GM21529 (cell line): ENCODE results near the gene TRAM2.
A peak's percentile ranks its signal among the peaks of the same experiment; 100 is the strongest.

Experiments
- ATAC-seq: cut with Tn5 transposase; IDR thresholded peaks from one replicate; pipeline ENCODE4 v1.9.1; 2021; ENCODE audit not compliant: unreplicated experiment

Gene TRAM2

DNA sequence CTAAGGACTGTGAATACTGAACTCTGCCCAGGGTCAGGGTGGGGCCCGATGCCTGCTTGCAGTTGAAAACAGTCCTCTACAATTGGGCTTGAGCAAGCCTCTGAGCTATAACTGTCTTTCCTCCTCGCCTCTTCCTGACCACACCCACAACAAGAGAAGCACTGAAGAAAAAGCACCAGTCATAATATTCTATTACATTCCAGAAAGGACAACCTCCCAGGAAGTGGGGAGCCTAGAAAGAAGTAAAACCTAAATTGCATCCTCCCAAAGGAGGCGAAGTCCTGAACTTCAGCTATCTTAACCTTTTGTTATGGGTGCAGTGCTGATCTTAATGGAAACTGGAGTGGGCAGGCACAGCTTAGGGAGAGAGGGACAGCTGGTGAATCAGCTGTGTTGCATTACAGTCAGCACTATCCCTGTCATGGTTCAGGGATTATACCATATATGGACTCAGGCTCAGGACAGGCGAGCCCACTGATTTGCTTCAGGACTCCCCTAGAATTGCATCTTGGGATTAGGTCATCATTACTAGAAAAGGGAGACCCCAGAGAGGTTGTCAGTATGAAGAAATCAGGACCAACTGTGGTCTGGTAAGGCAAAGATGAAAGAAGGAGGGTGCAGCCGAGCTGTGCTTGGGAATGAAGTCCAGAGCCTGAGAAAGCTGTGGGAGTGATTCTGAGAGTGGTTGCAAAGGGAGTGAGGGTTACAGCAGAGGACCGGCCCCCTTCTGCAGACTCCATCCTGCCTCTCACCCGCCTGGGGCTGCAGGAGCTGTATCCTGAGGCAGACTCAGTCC is 18.3 kb upstream of the TRAM2 start:
- peak; percentile 80 for ATAC-seq

DNA sequence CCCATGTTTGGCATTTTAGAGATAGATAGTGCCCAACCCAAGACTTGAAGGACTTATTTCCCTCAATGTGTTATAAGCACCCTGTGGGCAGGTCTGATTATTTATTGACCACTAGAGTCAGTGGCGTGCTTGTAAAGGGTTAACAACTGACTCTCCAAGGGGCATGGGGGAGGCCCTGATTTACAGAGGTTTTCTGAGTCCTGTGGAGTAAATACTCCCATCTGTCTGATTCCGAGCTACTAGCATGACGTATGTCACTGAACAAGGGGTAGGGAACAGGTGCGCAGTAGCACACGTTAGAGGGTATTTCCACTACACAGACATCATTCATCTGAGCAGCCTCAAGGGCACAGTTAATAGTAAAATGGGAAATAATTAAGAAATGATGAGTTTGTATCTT is 17.4 kb upstream of the TRAM2 start:
- no peak for ATAC-seq

DNA sequence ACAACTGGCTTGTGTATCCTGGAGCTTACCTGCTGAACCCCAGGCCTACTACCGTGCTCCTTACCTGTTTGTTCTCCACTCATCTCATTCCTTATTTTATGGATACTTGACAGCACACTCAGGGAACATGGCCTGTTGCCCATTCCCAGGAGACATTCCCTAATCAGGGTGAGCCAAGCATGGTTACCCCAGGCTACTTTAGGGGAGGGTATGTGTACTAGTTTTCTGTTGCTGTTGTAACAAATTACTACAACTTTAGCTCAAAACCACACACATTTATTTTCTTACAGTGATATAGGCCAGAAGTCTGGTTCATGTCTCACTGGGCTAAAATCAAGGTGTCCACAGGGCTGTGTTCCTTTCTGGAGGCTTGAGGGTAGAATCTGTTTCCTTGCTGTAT is 15.0 kb upstream of the TRAM2 start:
- no peak for ATAC-seq

DNA sequence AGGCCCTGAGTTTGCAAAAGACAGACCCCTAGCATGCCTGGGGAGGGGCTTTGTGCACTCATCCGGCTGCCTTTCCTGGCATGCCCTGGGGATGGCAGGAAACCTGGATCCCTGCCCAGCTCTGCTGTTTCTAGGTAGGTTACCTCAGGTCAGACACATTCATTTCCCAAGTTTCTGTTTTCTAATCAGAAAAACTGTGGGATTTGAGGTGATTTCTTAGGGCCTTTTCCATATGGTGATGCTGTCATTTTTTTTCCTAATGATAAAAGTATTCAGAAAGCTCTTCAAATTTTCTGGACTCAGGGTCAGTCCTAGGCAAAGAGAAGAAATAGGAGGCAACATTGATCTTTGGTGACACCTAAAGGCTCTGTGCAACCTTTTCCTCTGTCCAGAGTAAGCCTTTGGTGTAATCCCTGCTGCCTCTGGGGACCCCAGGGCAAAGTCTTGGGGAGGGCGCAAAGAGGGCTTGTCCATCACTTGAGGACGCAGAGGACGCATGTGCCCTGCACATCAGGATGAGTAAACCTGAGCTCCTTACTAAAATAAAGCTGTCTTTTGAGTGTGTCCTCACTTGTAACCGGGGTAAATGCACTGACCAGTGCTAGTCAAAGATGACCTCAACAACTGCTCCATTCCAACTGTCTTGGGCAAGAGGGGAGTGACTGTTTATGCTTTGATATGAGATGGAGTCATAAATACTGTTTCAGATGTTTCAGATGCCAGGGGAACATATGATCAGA is 13.5 kb upstream of the TRAM2 start:
- no peak for ATAC-seq

DNA sequence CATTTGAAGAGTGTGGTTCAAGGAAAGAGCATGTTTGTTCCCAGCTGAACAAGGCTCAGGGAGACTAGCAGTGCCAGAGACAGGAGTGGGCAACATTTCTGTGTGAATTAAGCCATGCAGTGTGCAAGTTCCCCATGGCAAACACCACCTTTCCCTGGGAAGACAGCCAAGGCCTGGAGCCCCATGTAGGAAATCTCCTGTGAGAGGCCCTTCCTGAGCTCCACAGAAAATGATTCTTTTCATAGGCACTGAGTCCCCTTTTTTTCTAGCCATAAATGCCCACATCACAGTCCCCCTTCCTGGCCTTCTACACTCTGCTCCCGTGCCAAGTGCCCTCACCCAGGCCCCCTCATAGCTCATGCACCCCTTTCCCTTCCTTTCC is 11.8 kb upstream of the TRAM2 start:
- no peak for ATAC-seq

DNA sequence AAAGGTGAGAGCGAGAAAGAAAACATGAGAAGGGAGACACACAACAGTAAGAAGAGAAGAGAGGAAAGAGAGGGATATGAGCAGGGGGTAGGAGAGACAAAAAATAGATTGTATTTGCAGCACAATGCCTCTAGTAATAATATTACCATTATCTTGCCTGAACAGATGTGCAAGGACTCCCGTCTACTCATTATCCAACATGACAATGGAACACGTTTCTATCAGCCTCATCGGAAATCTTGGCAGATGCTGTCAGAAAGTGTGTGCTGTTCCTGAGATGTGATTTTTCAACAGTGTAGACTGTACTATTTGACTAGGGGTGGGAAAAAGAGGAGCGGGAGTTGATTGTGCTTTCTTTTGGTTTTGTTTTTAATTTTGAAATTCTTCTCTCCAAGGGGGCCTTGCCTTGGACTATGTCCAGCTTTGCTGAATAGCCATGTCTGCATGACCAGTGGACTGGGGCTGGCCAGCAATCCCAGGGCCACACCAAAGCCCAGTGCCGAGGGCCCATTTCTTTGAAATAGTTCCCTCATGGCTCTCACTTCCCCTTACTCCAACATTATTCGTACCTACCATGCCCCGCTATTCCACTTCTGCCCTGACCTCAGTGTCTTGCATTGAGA is 11.3 kb upstream of the TRAM2 start:
- no peak for ATAC-seq

DNA sequence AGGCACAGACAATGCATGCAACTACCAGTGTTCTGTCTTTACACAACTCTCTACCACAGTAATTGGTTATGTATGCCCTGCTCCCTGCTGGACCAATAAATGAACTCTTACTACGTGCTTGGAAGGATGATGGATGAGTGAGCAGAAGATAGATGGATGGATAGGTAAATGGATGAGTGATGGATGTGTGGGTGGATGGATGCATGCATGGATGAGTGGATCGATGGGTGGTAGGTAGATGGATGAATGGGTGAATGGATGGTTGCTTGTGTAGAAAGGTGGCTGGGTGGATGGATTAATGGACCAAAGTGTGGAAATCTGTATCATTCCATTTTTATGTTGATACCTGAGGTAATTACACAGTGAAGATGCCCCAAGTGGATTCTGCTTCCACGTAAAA is 10.1 kb upstream of the TRAM2 start:
- no peak for ATAC-seq

DNA sequence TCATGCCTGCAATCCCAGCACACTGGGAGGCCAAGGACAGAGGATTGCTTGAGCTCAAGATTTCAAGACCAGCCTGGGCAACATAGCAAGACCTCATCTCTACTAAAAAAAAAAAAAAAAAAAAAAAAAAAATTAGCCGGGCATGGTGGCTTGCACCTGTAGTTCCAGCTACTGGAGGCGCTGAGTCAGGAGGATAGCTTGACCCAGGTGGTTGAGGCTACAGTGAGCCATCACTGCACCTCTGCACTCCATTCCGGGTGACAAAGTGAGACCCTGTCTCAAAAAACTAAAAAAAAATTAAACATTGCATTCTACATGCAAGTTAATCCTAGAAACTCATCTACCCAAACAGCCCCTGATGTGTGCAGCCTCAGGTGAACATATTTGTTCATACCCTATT is 7.3 kb upstream of the TRAM2 start:
- no peak for ATAC-seq

DNA sequence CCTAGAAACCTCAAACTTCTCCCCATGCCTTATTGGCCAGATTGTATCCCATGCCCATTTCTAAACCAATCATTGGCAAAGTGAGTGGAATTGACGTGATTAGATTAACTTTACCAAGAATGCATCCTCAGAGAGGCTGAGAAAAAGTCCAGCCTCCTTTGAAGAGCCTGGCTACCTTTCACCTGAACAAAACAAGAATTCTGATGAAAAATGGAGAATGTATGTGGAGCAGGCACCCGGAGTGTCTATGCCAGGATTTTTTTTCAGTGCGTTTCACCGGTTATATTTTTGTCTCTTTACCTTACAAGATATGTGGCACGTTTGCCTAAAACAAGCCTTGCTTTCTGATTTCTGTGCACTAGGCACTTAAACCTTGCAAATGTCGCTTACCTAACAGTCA is 6.1 kb upstream of the TRAM2 start:
- no peak for ATAC-seq

DNA sequence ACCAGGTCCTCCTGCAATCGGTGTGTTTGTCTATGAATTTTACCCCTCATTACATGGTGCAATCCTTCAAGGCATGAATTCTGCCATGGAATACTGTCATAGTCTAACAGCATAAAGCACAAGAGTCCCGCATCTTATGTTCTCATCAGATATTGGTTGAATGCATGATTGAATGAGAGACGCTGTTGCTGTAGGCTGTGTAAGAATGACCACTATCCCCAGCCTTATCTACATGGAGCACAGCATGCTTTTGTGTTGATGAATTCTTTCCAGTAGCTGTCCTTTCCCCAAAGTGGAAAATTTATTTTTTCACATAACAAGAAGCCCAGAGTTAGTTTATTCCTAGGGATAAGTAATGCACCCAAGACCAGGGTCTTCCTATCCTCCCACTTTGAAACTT is 5.6 kb upstream of the TRAM2 start:
- no peak for ATAC-seq

DNA sequence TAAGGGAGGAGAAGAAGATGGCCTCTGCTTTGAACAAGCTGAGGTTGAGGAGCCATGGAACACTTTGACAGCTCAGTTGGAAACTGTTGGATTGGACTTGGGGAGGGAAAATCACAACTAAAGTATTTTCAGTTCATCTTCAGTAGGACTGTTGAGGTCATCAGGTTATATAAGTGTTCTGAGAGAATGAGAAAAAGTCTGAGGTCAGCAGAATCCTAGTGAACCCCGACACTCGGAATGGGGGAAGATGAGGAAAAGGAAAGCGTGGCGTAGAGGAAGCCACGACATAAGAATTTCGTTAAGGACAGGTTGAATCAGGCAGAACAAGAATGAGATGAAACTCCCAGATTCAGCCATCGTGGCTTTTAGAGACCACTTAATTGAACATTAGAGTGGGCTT is 4.0 kb upstream of the TRAM2 start:
- ATAC-seq, result no peak

DNA sequence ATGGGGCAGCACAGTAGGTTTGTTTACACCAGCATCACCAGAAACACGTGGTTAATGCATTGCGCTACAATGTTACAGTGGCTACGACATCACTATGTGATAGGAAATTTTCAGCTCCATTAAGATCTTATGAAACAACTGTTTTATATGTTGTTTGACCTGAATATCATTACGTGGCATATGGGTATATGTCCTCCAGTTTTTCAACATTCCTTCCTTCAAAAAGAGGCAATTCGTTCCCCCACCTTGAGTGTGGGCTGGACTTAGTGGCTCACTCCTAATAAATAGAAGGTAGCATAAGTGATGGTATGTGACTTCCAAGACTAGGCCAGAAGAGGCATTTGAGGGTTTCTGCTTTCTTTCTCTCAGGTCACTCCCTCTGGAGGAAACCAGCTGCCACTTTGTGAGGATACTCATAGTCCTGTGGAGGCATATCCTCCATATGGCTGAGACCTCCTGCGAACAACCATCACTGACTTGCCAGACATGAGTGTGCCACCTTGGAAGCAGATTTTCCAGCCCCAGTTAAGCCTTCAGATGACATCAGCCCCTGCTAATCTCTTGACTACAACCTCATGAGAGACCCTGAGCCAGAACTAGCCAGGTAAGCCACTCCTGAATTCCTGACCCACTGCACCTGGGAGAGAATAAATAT is 2.3 kb upstream of the TRAM2 start:
- no peak for ATAC-seq

DNA sequence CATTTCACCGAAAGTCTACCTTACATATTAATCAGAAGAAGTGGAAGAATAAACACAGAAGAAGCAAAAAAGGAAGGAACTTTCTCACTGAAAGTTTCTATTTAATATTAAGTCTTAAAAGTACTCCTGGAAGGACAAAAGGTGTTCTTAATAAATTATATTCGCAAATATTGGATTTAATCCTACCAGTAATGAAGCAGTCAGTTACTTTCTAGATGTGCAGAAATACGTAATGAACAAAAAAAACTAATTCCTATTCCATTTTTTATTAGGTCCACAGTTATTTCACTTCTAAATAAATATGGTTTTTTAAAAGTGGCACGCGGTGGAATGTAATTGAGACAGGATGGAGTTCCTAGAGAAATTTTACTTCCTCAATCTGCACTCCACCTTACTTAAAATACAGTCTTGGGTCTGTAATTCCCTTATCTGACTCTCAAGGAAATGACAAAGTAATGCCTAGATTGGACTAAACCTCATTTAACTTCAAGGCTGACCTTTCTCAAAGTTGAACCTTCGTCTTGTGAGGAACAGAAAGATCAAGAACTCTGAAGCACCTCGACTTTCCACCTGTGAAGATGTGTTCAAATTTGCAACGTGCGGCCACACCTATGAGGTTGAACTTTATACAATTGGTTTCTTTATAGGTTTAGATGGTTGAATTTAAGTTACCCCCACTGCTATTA is 1.1 kb upstream of the TRAM2 start:
- ATAC-seq, result no peak

DNA sequence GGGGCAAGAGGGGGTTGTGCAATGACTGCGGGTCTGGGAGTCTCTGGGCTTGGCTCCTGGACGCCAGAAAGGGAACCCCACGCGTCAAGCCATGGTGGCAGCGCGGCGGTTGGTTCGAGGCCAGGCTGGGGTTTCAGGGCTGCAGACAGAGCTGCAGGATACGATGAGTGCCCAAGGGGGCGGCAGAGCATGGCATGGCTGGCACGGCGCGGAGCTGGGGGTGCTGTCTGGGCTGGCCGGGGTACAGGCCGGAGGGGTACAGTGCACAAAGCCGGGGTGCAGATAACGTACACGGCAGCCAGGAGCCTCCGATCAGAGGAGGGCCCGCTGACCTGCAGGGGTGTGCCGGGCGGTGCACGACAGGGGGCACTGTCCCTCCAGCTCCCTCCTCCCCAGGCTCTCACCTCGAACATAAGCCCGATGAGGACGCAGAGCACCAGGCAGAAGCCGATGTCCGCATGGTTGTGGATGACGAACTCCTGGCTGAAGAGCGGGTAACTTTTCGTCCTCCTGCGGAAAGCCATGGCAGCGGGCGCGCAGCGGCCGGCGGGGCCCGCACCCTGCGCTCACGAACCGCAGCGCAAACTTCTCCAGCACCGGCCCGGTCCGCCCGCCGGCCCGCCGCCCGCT is 353 bp downstream of the TRAM2 start:
- peak; percentile 69 for ATAC-seq

DNA sequence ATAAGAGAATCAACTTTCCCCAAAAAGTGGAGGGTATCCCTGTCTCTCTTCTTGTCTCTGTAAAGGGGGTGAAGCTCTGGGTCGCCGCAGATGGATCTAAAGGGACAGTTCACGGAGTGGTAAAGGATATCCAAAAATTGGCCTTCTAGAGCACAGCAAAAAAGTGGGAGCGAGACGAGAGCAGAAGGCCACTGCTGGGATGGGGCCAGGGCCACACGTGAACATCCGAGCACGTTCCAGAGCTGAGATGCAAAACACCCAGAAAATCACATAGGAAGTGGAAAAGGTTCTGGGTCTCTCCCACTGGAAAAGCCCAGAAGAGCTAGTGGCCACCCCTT is 837 bp downstream of the TRAM2 start:
- no peak for ATAC-seq

DNA sequence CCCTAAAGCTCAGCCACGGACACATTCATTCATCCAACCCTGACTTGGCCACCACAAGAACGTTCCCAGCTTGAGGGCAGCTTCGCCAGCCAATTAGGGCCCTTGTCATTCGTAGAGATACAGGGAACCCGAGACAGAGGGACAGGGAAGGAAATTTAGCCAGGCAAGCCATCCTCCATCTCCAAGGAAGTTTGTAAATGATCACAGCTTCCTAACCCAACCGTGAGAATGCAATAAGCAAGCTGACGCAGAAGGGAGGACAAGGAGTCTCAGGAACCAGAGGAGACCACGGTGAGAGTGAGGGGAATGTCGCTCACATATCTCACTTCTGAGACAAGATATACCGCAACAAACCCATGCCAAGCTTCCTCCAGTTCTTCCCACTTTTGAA is 1.4 kb downstream of the TRAM2 start:
- no peak for ATAC-seq

DNA sequence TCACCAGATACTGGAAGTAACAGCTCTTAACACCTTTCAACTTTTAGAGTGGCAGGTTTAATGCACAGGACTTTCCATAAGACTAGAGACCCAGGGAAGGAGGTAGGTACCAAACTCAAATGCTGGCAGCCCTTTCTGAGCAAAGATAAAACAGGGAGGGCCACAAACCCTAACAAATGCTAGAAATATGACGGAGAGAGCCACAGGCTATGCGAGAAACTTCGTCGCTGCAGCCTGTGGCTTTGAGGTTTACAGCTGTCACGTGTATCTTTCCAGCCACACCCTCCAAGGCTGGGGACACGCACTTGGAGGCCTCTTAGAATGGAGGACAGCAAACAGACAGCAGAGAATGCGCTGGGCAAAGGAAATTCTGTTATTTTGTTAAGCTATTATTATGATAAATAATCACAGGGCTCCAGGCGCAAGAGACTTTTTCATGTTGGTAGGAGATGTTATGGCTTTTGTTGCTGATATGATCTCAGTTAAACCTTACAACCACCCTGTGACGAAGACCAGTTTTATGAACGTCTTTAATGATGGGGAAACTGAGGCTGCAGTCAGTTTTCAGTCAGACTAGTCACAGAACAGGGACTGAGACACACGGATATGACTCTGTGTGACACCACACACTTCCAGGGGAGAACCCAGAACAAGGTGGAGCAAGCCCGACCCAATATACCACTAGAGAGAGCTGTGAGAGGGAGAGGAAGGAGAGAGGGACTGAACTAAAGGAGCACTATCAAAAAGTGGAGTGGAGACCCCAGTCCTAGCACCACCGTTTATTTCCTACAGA is 2.0 kb downstream of the TRAM2 start:
- ATAC-seq, result peak; percentile 43

DNA sequence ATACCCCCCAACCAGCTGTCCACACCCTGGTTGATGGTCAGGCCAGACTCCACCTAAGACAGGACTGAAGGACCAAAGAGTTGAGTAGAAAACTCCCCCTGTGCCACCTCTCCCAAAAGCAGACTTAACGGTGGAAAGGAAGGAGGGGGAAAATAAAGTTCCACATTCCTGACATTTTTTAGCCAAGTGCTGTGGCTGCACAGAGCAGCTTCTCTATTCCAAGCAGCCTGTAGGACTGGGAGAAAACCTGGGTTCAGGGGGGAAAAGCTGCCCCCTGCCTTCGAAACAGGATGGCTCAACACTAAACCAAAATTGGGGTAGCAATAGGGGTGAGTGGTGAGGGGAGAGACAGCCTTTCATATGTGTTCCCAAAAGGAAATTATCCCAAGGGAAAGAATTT is 3.6 kb downstream of the TRAM2 start:
- no peak for ATAC-seq

DNA sequence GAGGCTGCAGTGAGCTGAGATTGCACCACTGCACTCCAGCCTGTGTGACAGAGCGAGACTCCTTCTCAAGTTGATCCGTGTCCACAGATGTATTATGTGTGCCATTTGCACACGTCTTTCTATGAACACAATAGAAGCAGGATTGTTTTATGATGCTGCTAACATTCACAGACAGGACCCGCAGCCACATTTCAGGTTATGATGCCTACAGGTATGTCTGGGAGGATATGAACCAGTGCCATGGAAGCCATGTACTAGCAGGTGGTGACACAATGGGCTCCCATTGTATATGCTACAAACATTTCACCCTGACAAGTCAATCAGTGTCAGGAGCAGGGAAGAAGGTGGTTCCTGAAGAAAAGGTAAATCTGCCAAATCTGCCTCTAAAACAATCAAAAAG is 4.3 kb downstream of the TRAM2 start:
- ATAC-seq, result no peak

DNA sequence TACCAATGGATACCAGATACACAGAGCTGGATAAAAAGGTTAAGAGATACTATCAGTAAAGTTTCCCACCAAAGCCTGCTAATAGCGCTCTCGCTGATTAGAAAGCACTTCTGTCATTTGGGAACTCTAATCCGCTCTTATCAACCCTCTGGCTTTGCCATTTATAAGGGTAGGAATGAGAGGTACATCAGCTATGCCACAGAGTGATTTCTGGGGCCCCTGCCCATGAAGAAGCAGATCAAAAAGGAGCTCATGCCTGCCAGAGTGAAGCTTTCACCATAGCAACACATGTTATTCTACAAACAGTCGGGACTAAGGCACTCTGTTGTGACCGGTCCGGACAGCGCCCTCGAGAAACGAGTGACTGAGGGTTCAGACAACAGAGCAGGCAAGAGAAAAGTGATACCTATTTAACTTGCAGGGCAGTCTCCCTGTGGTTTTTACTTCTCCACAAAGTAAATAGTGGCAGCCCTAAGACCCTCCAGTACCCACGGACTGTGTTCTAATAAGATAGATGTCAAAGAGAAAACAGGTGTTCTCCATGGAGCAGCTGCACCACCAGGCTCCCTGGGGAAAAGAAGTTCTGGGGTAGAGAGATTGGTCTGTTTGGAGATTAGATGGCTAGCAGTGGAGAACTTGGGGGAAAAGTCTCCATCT is 5.6 kb downstream of the TRAM2 start:
- no peak for ATAC-seq
